ENCODE measurements around the gene PMP22. TPM values are rescaled to one million over a fixed set of nuclear protein-coding genes. Genes with fewer than 3 reads are reported as not detected.

PMP22 gene
- total RNA-seq: 30.8 and 40.2 TPM in 2 replicates

GRCh38 chr17:15265131-15265530, at the start of gene PMP22:
PMP22 (minus strand) TSS chr17:15265326; CDS start chr17:15260727, 4,599 bp downstream.
- DNase-seq (ENCODE audit: low read depth in 2 of 2): no peak

GRCh38 chr17:15311996-15312395, 46.9 kb upstream of the PMP22 start:
- no peak for DNase-seq (ENCODE audit: low read depth in 2 of 2)

GRCh38 chr17:15309793-15310192, 44.7 kb upstream of the PMP22 start:
- no peak for DNase-seq (ENCODE audit: low read depth in 2 of 2)

GRCh38 chr17:15309236-15309635, 44.1 kb upstream of the PMP22 start:
- no peak for DNase-seq (ENCODE audit: low read depth in 2 of 2)

GRCh38 chr17:15308758-15309157, 43.6 kb upstream of the PMP22 start:
- DNase-seq (ENCODE audit: low read depth in 2 of 2): no peak

GRCh38 chr17:15307710-15308111, 42.6 kb upstream of the PMP22 start:
- DNase-seq (ENCODE audit: low read depth in 2 of 2): no peak

GRCh38 chr17:15303851-15304250, 38.7 kb upstream of the PMP22 start:
- DNase-seq (ENCODE audit: low read depth in 2 of 2): no peak

- DNase-seq (ENCODE audit: low read depth in 2 of 2): no peak
Measured at GRCh38 chr17:15303268-15303667, 38.1 kb upstream of the PMP22 start.

- no peak for DNase-seq (ENCODE audit: low read depth in 2 of 2)
Measured at GRCh38 chr17:15301845-15302244, 36.7 kb upstream of the PMP22 start.

- DNase-seq (ENCODE audit: low read depth in 2 of 2): peak in 1 of 2 donors; percentile 10
Measured at GRCh38 chr17:15298176-15298575, 33.0 kb upstream of the PMP22 start.

- no peak for DNase-seq (ENCODE audit: low read depth in 2 of 2)
Measured at GRCh38 chr17:15293558-15293957, 28.4 kb upstream of the PMP22 start.

- DNase-seq (ENCODE audit: low read depth in 2 of 2): no peak
Measured at GRCh38 chr17:15291674-15292361, 26.7 kb upstream of the PMP22 start.

- DNase-seq (ENCODE audit: low read depth in 2 of 2): no peak
Measured at GRCh38 chr17:15290605-15291004, 25.5 kb upstream of the PMP22 start.

GRCh38 chr17:15289285-15290183, 24.4 kb upstream of the PMP22 start:
- peak; percentile 72 to 85 for DNase-seq (ENCODE audit: low read depth in 2 of 2)

- no peak for DNase-seq (ENCODE audit: low read depth in 2 of 2)
Measured at GRCh38 chr17:15288859-15289258, 23.7 kb upstream of the PMP22 start.

GRCh38 chr17:15287538-15288267, 22.6 kb upstream of the PMP22 start:
- no peak for DNase-seq (ENCODE audit: low read depth in 2 of 2)

- no peak for DNase-seq (ENCODE audit: low read depth in 2 of 2)
Measured at GRCh38 chr17:15285466-15285865, 20.3 kb upstream of the PMP22 start.

- DNase-seq (ENCODE audit: low read depth in 2 of 2): no peak
Measured at GRCh38 chr17:15284537-15284936, 19.4 kb upstream of the PMP22 start.

GRCh38 chr17:15284107-15284506, 19.0 kb upstream of the PMP22 start:
- DNase-seq (ENCODE audit: low read depth in 2 of 2): no peak

GRCh38 chr17:15281909-15282308, 16.8 kb upstream of the PMP22 start:
- DNase-seq (ENCODE audit: low read depth in 2 of 2): no peak

- no peak for DNase-seq (ENCODE audit: low read depth in 2 of 2)
Measured at GRCh38 chr17:15278924-15279477, 13.9 kb upstream of the PMP22 start.

GRCh38 chr17:15278380-15278779, 13.3 kb upstream of the PMP22 start:
- DNase-seq (ENCODE audit: low read depth in 2 of 2): no peak

Measured in dermis microvascular lymphatic vessel endothelial cell (primary cell).